ENCODE results near the gene CHD9. TPM values are rescaled to one million over a fixed set of nuclear protein-coding genes. Genes with fewer than 3 reads are reported as not detected.

The CHD9 gene
- total RNA-seq, 1 experiment from 2014 or later: 26.3 TPM

DNA sequence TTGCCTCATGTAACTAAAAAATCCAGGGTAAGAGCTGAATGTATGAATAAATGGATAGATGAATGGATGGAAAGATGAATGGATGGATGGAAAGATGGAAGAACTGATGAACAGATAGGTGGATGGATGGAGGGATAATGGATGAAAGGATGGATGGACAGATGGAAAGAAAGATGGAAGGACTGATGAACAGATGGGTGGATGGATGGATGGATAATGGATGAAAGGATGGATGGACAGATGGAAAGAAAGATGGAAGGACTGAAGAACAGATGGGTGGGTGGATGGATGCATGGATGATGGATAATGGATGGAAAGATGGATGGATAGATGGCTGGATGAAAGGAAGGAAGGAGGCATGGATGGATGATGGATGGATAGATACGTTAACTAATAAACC lies 14.0 kb upstream of the CHD9 start:
- ChIA-PET POLR2A (ENCODE audit: unreplicated experiment) (no interaction called here), CTCF (no interaction called here)
- no peaks in the 10 kb centered on the region for H3F3A ChIP-seq (ENCODE audit: insufficient read depth, low read depth)
- H3K9me3 ChIP-seq (ENCODE audit: insufficient read depth, low read depth): no peaks in the 10 kb centered on the region
- no peak overlapping the region for H3K27ac ChIP-seq
- H3K27me3 ChIP-seq (ENCODE audit: insufficient read depth, low read depth): 0 out of 2 replicates have a peak, but pooled peaks cover 4% of the 10 kb centered on the region
- no peaks in the 10 kb centered on the region for H3K4me1 ChIP-seq (replicated peaks; ENCODE audit: insufficient read depth)
- H3K79me2 ChIP-seq (ENCODE audit: low read depth): no peaks in the 10 kb centered on the region
- TF ChIP-seq EZH2 (IDR thresholded peaks at IDR 0.05; ENCODE audit: low read depth): no peak
- TF ChIP-seq, protein P1, sequence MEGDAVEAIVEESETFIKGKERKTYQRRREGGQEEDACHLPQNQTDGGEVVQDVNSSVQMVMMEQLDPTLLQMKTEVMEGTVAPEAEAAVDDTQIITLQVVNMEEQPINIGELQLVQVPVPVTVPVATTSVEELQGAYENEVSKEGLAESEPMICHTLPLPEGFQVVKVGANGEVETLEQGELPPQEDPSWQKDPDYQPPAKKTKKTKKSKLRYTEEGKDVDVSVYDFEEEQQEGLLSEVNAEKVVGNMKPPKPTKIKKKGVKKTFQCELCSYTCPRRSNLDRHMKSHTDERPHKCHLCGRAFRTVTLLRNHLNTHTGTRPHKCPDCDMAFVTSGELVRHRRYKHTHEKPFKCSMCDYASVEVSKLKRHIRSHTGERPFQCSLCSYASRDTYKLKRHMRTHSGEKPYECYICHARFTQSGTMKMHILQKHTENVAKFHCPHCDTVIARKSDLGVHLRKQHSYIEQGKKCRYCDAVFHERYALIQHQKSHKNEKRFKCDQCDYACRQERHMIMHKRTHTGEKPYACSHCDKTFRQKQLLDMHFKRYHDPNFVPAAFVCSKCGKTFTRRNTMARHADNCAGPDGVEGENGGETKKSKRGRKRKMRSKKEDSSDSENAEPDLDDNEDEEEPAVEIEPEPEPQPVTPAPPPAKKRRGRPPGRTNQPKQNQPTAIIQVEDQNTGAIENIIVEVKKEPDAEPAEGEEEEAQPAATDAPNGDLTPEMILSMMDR (conservative IDR thresholded peaks at IDR 0.05): no peak
- BruUV-seq (replicated peaks): no TSS peak
- no peaks in the 10 kb centered on the region for H4K20me1 ChIP-seq (ENCODE audit: insufficient read depth)
- H3K36me3 ChIP-seq (ENCODE audit: low read depth): no peaks in the 10 kb centered on the region
- no peaks in the 10 kb centered on the region for H3K9me2 ChIP-seq (ENCODE audit: insufficient read depth)
- intact Hi-C loops (cut with micrococcal nuclease; ENCODE audit: unreplicated experiment): no loop called here
- H3K4me2 ChIP-seq: no peak overlapping the region
- no peak overlapping the region for H3K4me3 ChIP-seq
- no peak for DNase-seq
- H2AFZ ChIP-seq: no peak overlapping the region

DNA sequence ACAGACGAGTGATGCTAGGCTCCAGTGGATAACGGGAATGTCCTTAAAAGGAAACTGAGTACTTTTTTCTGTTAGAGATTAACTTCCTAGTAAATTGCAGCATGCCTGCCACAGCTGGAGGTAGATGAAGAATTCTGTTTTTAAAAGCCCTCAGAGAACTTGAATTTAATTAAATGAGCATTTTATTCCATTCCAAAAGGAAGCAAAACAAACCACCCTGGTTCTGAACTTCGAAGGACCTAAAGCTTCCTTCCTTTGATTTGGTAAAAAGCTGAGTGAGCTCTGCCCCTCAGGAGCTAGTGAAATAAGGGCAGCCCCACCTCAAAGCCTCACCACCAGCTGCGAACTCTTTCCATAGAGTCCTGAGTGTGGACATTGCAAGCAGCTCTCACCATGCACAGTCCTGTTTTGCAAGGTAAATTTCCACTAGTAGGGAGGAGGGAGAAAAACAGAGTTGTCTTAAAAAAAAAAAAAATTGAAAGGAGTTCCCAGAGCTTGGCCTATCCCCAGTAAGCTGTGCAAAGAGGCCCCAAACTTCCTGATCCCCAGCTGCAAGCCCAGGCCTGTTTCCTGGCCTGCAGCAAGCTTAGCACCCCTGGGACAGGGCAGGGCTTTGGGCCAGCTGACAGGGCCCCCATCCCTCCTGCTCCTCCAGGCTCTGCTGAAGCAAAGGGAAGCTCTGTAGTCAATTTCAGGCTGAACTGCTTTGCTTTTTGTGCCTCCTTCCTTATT lies 13.3 kb upstream of the CHD9 start:
- Histone ChIP-seq H3K36me3 (ENCODE audit: low read depth) (no peaks in the 10 kb centered on the region), H3K4me3 (no peak overlapping the region), H3K27ac (no peak overlapping the region), H4K20me1 (ENCODE audit: insufficient read depth) (no peaks in the 10 kb centered on the region), H3K79me2 (ENCODE audit: low read depth) (no peaks in the 10 kb centered on the region), H3K9me2 (ENCODE audit: insufficient read depth) (no peaks in the 10 kb centered on the region), H2AFZ (no peak overlapping the region), H3K9me3 (ENCODE audit: insufficient read depth, low read depth) (no peaks in the 10 kb centered on the region), H3F3A (ENCODE audit: insufficient read depth, low read depth) (no peaks in the 10 kb centered on the region), H3K4me1 (replicated peaks; ENCODE audit: insufficient read depth) (no peaks in the 10 kb centered on the region), H3K4me2 (no peak overlapping the region; the same call in 1 of the 2 replicates), H3K27me3 (ENCODE audit: insufficient read depth, low read depth) (0 out of 2 replicates have a peak, but pooled peaks cover 4% of the 10 kb centered on the region)
- DNase-seq: peak; percentile 55 to 79
- BruUV-seq (replicated peaks): no TSS peak
- ChIA-PET POLR2A (ENCODE audit: unreplicated experiment) (no interaction called here), CTCF (interaction anchor here (0.7 kb wide), 1 partner anchor 495 kb away, joined by 4 read pairs; no protein-coding TSS in a partner anchor)
- intact Hi-C loops (cut with micrococcal nuclease; ENCODE audit: unreplicated experiment): no loop called here
- TF ChIP-seq, protein P1 (conservative IDR thresholded peaks at IDR 0.05): no peak
- no peak for TF ChIP-seq EZH2 (IDR thresholded peaks at IDR 0.05; ENCODE audit: low read depth)

DNA sequence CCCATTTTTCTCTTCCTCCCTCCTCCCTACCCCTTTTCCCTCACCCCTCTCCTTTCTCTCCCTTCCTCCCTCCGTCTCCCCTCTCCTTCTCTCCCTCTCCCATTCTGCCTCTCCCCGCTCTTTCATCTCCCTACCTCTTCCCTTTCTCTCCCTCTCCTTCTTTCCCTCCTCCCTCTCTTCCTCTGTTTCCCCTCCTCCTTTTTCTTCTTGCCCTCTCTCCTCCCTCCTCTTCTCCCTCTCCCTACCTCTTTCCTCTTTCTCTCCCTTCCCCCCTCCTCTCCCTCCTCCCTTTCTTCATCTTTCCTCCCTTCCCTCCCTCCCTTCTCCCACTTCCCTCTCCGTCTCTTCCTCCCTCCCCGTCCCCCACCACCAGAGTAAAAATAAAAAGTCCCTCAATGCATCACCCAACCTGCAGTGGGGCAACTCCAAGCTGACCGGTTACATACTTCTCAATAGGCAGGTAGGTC lies 12.5 kb upstream of the CHD9 start:
- intact Hi-C loops (cut with micrococcal nuclease; ENCODE audit: unreplicated experiment): no loop called here
- no peak for DNase-seq
- Histone ChIP-seq H3K4me3 (no peak overlapping the region), H3K4me1 (replicated peaks; ENCODE audit: insufficient read depth) (no peaks in the 10 kb centered on the region), H3K27ac (no peak overlapping the region), H3K36me3 (ENCODE audit: low read depth) (no peaks in the 10 kb centered on the region), H4K20me1 (ENCODE audit: insufficient read depth) (no peaks in the 10 kb centered on the region), H2AFZ (no peak overlapping the region), H3F3A (ENCODE audit: insufficient read depth, low read depth) (no peaks in the 10 kb centered on the region), H3K9me2 (ENCODE audit: insufficient read depth) (no peaks in the 10 kb centered on the region), H3K27me3 (ENCODE audit: insufficient read depth, low read depth) (0 out of 2 replicates have a peak, but pooled peaks cover 4% of the 10 kb centered on the region), H3K4me2 (no peak overlapping the region), H3K79me2 (ENCODE audit: low read depth) (no peaks in the 10 kb centered on the region), H3K9me3 (ENCODE audit: insufficient read depth, low read depth) (no peaks in the 10 kb centered on the region)
- ChIA-PET CTCF (no interaction called here), POLR2A (ENCODE audit: unreplicated experiment) (no interaction called here)
- no TSS peak for BruUV-seq (replicated peaks)
- no peak for TF ChIP-seq EZH2 (IDR thresholded peaks at IDR 0.05; ENCODE audit: low read depth)
- TF ChIP-seq, protein P1 (conservative IDR thresholded peaks at IDR 0.05): no peak

All from PC-9 (cell line).